ENCODE measurements around the gene PHLDB2.

DNA sequence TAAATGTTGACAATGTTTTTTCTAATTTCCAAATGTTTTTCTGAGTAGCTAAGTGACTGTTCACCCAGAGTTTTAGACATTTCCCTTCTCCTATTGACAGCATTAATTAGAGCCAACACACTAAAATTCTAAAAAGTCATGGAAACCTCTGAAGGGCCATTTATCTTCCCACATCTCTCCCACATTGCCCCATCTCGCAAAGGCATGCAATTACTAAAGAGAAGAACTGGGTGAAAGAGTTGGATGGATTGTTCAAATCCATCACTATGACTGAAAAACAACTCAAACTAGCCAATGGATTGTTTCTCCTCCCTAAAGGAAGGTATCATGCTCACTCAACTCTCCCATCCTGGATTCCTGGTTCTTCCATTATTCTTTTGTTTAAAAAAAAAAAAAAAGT lies 30.0 kb upstream of the PHLDB2 start:
- TF ChIP-seq, protein P1, sequence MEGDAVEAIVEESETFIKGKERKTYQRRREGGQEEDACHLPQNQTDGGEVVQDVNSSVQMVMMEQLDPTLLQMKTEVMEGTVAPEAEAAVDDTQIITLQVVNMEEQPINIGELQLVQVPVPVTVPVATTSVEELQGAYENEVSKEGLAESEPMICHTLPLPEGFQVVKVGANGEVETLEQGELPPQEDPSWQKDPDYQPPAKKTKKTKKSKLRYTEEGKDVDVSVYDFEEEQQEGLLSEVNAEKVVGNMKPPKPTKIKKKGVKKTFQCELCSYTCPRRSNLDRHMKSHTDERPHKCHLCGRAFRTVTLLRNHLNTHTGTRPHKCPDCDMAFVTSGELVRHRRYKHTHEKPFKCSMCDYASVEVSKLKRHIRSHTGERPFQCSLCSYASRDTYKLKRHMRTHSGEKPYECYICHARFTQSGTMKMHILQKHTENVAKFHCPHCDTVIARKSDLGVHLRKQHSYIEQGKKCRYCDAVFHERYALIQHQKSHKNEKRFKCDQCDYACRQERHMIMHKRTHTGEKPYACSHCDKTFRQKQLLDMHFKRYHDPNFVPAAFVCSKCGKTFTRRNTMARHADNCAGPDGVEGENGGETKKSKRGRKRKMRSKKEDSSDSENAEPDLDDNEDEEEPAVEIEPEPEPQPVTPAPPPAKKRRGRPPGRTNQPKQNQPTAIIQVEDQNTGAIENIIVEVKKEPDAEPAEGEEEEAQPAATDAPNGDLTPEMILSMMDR (IDR thresholded peaks at IDR 0.05; ENCODE audit: insufficient read depth, low read depth, low read length) = no peak
- TF ChIP-seq EZH2 (IDR thresholded peaks at IDR 0.05; ENCODE audit: insufficient read depth, low read length) = no peak
